ENCODE measurements around the gene AKNAD1. TPM values are rescaled to one million over a fixed set of nuclear protein-coding genes. Genes with fewer than 3 reads are reported as not detected.

AKNAD1 gene
- total and polyA plus RNA-seq, 2 of the 4 experiments (the other 2 are of a cell fraction): 0.07 to 0.18 TPM

DNA sequence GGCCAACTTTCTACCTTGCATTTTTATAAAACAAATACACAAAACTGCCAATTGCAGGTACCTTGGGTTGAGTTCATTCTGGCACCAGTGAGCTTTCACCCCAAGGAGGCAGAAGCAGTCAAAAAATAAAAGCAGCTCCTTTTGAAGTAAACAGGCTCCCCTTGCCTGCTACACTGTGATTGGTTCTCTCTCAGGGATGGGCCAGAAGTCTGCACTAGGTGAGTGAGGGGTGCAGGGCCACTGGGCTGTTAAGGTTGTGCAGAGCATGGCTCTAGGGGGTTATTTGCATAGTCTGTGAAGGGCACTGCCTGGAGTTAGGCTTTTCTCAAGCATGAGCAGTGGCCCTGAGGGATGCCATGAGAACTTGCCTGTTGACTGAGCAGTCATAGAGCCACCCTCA is 39.1 kb downstream of the AKNAD1 start:
- no peak overlapping the region for H3K56ac ChIP-seq (ENCODE audit: extremely low read depth, insufficient read depth, low read length)
- H3K79me1 ChIP-seq (ENCODE audit: low read depth in 1 of 2, low read length in 2 of 2): no peaks in the 10 kb centered on the region
- no peak overlapping the region for H3K14ac ChIP-seq (replicated peaks; ENCODE audit: low read depth, low read length)
- no peak overlapping the region for H3K4me2 ChIP-seq (ENCODE audit: low read depth, low read length)
- peaks cover 12% of the 10 kb centered on the region for H3K4me1 ChIP-seq (ENCODE audit: control insufficient read depth, insufficient read depth, low read length)
- dilution Hi-C loops (cut with HindIII; ENCODE audit: low sequenced_read_pairs, unreplicated experiment) (no loop called here), intact Hi-C loops (cut with micrococcal nuclease) (no loop called here), in situ Hi-C loops (cut with MboI; ENCODE audit: low sequenced_read_pairs) (no loop called here)
- peak overlapping the region; percentile 8; the same call in 1 of the 2 replicates for H4K5ac ChIP-seq (ENCODE audit: low read depth, low read length)
- no peak for DNase-seq
- no peak overlapping the region for H3K9ac ChIP-seq (ENCODE audit: low read depth, low read length)
- BruUV-seq (replicated peaks): no TSS peak
- H4K91ac ChIP-seq (ENCODE audit: insufficient read depth, low read depth, low read length): no peak overlapping the region
- H3K27me3 ChIP-seq (ENCODE audit: control insufficient read depth, insufficient read depth, low read length): no peaks in the 10 kb centered on the region
- TF ChIP-seq CEBPB (IDR thresholded peaks at IDR 0.05; ENCODE audit: low read depth, low read length) (no peak), FOS (IDR thresholded peaks at IDR 0.05; ENCODE audit: low read depth, low read length) (no peak), RFX5 (IDR thresholded peaks at IDR 0.05; ENCODE audit: low read depth, low read length) (no peak), RAD21 (IDR thresholded peaks at IDR 0.05; ENCODE audit: low read length) (no peak), POLR2A (IDR thresholded peaks at IDR 0.05; ENCODE audit: low read depth, low read length) (no peak), RCOR1 (IDR thresholded peaks at IDR 0.05; ENCODE audit: insufficient replicate concordance, low read length) (no peak)
- TF ChIP-seq, protein P1, sequence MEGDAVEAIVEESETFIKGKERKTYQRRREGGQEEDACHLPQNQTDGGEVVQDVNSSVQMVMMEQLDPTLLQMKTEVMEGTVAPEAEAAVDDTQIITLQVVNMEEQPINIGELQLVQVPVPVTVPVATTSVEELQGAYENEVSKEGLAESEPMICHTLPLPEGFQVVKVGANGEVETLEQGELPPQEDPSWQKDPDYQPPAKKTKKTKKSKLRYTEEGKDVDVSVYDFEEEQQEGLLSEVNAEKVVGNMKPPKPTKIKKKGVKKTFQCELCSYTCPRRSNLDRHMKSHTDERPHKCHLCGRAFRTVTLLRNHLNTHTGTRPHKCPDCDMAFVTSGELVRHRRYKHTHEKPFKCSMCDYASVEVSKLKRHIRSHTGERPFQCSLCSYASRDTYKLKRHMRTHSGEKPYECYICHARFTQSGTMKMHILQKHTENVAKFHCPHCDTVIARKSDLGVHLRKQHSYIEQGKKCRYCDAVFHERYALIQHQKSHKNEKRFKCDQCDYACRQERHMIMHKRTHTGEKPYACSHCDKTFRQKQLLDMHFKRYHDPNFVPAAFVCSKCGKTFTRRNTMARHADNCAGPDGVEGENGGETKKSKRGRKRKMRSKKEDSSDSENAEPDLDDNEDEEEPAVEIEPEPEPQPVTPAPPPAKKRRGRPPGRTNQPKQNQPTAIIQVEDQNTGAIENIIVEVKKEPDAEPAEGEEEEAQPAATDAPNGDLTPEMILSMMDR (conservative IDR thresholded peaks at IDR 0.05; ENCODE audit: low read depth, low read length): no peak
- H2BK5ac ChIP-seq (ENCODE audit: low read depth, low read length, poor library complexity, severe bottlenecking): no peak overlapping the region
- H3K18ac ChIP-seq (ENCODE audit: low read depth, low read length): no peak overlapping the region
- no peak overlapping the region for H2BK120ac ChIP-seq (ENCODE audit: low read depth, low read length)
- no peaks in the 10 kb centered on the region for H3K9me3 ChIP-seq (ENCODE audit: control insufficient read depth, insufficient read depth, low read length)
- H2AK5ac ChIP-seq (ENCODE audit: low read depth, low read length): no peak overlapping the region
- no peak overlapping the region for H2AFZ ChIP-seq (replicated peaks; ENCODE audit: low read length, poor library complexity)
- H3K4me3 ChIP-seq (ENCODE audit: insufficient read depth, low read depth, low read length): no peak overlapping the region
- H4K20me1 ChIP-seq (ENCODE audit: insufficient read depth, low read length): no peaks in the 10 kb centered on the region
- H2BK20ac ChIP-seq (ENCODE audit: low read depth, low read length): no peak overlapping the region
- no peak overlapping the region for H2AK9ac ChIP-seq (replicated peaks; ENCODE audit: low read depth, low read length, poor library complexity)
- H3K9me1 ChIP-seq (ENCODE audit: insufficient read depth, low read length): peaks cover 3% of the 10 kb centered on the region
- H4K8ac ChIP-seq (ENCODE audit: low read depth in 2 of 2, low read length in 2 of 2): peak overlapping the region in 1 of 2 experiments; percentile 20; a peak in 1 of 4 replicates
- 0 out of 2 replicates have a peak overlapping the region, but pooled peaks have one; percentile 32 for H3K23ac ChIP-seq (ENCODE audit: low read depth, low read length)
- ChIA-PET POLR2A (ENCODE audit: unreplicated experiment) (interaction anchor here (0.6 kb wide), 1 partner anchor 113 kb away, joined by 8 read pairs; no protein-coding TSS in a partner anchor), CTCF (interaction anchor here (0.7 to 1.9 kb wide), 3 partner anchors 10 to 60 kb away, joined by 3 to 9 read pairs (median 4); no protein-coding TSS in a partner anchor)
- no peak overlapping the region for H2BK15ac ChIP-seq (ENCODE audit: low read depth, low read length)
- peak overlapping the region; percentile 17; the same call in 1 of the 2 replicates for H3K4ac ChIP-seq (ENCODE audit: low read depth, low read length)
- no peaks in the 10 kb centered on the region for H3K36me3 ChIP-seq (ENCODE audit: control insufficient read depth, insufficient read depth, low read length)
- no peak overlapping the region for H3K27ac ChIP-seq (ENCODE audit: insufficient read depth, low read length)
- no peak for ATAC-seq (ENCODE audit: low read depth)

Measured in IMR-90 (cell line).